OCI-LY3 (cell line): ENCODE results near the gene BRPF1.

Experiments
- EZH2phosphoT487 ChIP-seq: fragments of 200-600 bp; shearing (Covaris generic); IDR thresholded peaks from 2 replicates; pipeline ENCODE4 v1.6.1; 2018; ENCODE audit warnings: antibody characterized with exemption, mixed run types, low read depth
- TF ChIP-seq, protein P1 (sequence below): fragments of 200-600, 300-600 bp; sonication (generic); IDR thresholded peaks from 2 replicates; pipeline ENCODE4 v1.5.1; 2014; ENCODE audit warnings: antibody characterized with exemption, low read length, low read depth

DNA sequence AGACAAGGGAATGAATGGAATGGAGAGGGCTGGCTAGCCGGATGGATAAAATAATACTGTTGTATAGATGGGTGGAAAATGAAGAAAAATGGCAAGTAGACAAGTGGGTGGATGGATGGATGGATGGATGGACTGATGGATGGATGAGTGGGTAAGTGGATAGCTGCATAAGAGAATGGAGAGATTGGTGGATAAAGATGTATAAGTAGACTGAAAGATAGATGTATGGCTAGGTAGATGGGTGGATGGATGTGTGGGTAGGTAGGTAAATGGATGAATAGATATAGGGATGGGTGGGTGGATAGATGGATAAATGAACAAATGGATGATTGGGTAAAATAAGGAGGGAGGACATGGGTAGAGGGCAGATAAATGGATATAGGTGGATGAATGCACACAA is 14.0 kb upstream of the BRPF1 start:
- TF ChIP-seq, protein P1, sequence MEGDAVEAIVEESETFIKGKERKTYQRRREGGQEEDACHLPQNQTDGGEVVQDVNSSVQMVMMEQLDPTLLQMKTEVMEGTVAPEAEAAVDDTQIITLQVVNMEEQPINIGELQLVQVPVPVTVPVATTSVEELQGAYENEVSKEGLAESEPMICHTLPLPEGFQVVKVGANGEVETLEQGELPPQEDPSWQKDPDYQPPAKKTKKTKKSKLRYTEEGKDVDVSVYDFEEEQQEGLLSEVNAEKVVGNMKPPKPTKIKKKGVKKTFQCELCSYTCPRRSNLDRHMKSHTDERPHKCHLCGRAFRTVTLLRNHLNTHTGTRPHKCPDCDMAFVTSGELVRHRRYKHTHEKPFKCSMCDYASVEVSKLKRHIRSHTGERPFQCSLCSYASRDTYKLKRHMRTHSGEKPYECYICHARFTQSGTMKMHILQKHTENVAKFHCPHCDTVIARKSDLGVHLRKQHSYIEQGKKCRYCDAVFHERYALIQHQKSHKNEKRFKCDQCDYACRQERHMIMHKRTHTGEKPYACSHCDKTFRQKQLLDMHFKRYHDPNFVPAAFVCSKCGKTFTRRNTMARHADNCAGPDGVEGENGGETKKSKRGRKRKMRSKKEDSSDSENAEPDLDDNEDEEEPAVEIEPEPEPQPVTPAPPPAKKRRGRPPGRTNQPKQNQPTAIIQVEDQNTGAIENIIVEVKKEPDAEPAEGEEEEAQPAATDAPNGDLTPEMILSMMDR = no peak
- no peak for TF ChIP-seq EZH2phosphoT487
